Anterior cingulate cortex (tissue), 58 donors: ENCODE data around the gene DLX2.
A peak's percentile ranks its signal among the peaks of the same experiment; 100 is the strongest.
"Not testable (repeated sequence)": the region's sequence is repeated elsewhere in the genome, so short reads cannot be mapped to it uniquely, and the experiment has no call there.

ENCODE experiments used
- DNase-seq, 58 donors: peaks; one replicate each; lab custom pipeline; 2025; lab: John Stamatoyannopoulos, UW

DLX2 gene

DNA sequence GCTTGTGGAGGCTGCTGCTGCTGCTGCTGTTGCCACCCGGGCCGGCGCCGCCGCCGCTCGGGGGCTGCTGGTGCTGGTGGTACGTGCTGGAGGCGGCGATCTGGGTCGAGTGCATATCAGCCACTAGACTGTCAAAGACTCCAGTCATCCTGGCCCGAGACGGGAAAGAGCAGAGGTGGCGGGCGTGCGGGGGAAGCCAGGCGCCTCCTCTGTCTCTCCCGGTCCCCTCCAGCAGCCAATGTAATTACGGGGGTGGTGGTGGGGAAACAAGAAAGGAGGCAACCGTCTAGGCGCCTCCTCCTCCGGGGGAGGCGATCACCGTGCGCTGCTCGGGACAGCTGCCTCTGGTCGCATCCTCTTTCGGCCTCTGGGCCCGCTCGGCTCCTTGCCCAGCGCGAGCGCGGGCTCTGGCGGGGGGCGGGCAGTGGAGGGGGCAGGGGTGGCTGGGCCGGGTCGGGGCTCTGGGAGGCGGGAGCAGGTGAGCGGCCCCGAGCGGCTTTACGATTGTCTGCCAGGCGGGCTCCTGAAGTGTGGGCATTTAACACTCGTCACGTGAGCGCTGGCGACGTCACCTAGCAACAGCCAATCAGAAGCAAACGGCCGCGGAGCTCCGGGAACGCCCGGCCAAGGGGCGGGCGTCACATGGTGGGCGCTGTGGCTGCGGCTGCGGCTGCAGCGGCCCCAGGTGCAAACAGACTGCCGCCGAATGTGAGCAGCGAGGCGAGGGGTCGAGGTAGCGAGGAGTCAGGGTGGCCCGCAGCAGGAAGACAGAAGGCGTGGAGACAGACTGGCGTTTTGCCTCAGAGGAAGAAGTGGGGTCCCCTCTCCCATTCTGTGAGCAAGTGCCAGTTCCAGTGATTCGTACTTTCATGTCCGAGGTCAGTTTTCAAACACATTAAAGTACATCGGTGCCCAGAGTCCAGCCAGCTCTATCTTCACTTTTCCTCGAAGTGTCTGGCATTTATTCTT, at the start of gene DLX2:
Gene DLX2, minus strand, starts transcription at position 510 of the 969 bp plus-strand sequence. Its CDS starts 362 bp downstream, at position 148.
- DNase-seq = peak in 50 of 58 donors; percentile 13 to 86 (median 56)

DNA sequence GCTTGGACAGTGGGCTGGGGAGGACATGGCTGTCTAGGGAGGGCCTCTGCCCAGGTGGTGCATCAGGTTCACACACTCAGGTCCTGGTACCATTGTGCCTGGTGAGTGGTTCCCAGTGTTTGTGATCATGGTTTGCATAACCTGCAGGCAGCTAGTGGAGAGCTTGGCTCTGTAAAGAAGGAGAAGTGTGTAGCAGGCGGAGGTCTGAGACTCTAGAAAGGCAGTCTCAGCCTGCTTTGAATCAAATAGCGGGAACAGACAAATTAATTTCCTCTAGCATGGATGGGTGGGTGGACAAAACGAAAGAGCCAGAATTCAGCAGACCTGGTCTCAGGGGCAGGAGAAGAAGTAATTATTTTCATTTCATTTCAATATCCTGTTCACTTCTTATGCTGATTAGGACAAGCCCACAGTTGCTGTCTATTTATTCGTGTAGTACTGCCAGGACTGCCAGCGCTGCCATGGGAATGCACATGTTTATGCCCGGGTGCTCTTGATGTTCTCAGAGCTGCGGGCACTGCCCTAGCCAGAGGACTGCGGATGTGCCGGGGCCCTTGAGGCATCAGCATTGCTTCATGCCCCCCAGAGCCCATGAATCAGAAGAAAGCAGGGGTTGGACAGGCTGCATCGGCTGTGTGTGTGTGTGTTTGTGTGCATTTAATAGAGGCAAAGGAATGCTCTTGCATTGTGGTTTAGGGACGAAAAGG, 45.4 kb upstream of the DLX2 start:
- peak in 1 of 58 donors; percentile 4 for DNase-seq

DNA sequence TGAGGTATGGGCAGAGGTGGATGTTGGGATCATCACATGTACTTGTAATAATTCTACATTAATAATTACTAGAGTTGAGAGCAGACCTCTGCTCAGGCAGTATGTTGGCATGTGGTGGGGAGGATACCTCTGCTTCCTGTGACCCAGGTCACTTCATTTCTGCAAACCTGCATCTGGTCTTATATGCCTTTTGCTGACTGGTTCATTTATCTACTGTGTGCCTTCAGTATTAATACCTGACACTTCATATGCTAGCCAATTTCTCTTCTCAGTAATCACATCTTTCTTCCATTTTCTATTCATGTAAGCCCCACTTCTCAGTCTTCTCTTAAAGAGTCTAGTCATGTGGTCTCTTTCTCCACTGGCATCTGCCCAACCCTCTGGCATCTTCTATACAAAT, 41.1 kb upstream of the DLX2 start:
- no peak for DNase-seq

DNA sequence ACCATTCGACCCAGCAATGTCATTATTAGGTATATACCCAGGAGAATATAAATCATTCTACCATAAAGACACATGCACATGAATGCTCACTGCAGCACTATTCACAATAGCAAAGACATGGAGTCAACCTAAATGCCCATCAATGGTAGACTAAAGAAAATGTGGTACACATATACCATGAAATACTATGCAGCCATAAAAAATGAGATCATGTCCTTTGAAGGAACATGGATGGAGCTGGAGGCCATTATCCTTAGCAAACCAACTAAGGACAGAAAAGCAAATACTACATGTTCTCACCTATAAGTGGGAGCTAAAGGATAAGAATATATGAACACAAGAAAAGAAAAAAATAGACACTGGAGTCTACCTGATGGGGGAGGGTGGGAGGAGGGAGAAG, 36.0 kb upstream of the DLX2 start:
- not testable (repeated sequence) for DNase-seq

DNA sequence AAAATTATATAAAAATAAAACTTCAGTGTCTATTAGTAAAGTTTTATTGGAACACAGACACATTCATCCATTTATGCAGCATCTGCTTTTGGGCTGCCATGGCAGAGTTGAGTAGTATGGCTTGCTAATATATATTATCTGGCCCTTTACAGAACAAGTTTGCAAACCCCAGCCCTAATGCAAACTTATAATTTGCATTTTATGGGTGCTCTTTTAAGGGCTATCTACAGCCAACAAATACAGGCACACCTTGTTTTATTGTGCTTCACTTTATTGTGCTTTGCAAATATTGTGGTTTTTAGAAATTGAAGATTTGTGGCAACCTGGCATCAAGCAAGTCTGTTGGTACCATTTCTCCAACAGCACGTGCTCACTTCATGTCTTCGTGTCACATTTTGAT, 35.2 kb upstream of the DLX2 start:
- no peak for DNase-seq

DNA sequence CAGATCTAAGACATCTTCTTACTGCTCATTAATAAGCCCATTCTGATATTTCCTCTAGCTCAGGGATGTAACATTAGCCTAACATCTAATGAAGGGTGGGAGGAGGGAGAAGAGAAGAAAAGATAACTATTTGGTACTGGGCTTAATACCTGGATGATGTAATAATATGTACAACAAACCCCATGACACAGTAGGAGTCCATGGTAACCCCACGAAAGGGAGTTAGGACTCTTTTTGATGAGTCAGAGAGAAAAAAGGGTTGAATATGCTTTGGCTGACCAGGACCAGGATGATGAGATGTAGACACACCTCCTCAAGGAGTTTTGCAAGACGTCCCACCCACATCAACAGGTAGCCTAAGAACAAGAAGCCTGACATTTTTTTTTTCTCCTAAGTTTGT, 34.4 kb upstream of the DLX2 start:
- no peak for DNase-seq

DNA sequence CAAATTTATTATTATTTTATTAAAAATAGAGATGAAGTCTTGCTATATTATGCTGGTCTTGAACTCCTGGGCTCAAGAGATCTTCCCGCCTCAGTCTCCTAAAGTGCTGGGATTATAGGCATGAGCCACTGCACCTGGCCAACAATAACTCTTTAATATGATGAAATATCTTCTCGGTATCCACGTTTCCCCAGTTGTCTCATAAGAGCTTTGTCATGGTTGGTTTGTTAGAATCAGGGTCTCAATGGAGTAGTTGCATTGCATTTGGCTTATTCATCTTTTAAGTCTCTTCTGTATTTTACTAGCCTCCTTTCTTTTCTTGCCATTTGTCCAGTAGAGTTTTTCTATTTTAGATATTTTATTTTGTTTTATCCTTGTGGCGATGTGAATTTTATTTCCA, 32.7 kb upstream of the DLX2 start:
- DNase-seq = no peak

DNA sequence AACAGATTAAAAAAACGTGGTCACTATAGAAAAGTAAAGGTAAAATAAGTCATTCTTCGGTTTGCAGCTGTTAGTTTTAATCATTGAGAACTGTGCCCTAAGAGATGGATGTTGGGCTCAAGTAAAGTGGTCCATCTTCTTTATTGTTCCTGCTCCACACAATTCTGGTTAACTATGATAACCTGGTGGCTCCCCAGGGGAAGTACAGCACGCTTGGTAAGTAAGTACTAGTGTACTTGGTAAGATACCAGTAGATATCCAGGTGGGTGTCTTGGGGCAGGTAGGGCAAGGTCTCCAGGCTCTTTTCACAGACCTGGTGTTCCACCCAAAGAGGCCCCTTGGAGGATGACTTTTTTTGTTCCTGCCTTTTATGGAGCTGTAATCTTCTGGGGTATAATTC, 31.6 kb upstream of the DLX2 start:
- no peak for DNase-seq

DNA sequence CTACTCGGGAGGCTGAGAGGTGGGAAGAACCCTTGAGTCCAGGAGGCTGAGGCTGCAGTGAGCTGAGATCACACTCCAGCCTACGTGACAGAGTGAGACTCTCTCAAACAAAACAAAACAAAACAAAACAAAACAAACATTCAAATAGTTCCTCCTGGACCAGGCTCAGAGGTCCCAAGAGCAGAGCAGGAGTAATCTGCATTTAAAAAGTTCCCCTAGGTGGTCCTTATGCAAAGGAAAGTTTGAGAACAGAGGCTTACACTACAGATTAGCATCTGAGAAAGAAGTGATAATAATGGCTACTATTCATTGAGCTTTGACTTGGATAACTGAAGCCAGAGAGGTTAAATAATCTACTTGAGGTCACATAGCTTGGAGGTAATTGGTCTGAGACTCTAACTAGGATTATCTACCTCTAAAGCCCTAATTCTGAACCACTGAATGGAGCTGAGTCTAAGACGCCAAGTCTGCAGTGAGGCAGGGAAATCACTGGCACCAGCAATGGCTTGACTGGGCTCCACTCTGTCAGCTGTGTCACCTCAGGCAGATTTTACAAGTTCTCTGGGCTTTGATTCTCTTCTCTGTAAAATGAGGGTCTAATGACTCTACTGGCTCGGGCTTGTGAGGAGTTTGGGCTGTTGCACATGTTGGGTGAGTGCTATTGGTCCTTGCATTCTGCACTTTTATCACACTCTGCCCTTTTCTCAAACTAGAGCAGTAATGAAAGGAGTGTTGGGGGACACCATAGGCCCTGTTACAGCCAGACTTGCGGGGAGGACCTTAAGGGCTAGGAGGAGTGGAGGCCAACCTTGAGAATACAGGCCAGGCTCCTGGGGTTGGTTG, 29.2 kb upstream of the DLX2 start:
- no peak for DNase-seq

DNA sequence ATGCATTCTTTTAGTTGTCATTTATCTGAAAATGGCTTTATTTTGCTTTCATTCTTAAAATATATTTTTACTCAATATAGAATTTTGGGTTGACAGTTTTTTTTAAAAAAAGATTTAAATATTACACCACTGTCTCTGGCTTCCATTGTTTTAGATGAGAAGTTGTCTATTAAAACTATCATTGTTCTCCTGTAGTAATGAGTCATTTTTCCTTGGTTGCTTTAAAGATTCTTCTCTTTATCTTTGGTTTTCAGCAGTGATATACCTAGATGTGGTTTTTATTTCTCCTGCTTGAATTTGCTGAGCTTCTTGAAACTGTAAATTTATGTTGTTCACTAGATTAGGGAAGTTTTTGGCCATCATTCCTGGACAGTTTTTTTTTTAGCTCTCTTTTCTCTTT, 26.7 kb upstream of the DLX2 start:
- no peak for DNase-seq

DNA sequence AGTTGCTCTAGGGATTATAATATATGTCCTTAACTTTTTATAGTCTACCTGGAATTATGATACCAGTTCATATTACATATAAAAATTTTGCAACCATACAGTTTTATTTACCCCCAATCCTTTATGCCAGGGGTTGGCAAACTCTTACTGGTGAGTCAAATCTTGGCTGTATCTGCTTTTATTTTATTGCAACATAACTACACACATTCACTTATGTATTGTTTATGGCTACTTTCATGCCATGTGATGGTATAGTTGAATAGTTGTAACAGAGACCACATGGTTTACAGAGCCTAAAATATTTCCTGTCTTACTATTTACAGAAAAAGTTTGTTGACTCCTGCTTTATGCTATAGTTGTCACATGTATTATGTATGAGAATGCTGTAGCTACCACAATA, 25.8 kb upstream of the DLX2 start:
- DNase-seq = no peak

DNA sequence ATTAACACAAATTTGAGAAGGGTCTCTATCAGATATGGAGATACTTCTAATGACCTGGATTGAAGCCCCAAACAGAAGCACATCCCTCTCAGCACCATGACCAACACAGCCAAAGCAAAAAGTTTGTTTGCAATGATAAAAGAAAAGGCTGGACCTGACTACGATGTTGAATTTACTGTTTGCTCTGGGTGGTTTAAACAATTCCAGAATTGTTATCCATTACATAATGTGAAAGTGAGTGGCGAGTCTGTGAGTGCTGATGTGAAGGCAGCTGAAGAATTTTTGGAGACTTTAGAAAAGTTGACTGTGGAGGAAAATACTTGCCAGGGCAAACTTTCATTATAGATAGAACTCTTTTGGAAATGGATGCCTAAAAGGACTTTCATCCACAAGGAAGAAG, 17.4 kb upstream of the DLX2 start:
- DNase-seq = no peak

DNA sequence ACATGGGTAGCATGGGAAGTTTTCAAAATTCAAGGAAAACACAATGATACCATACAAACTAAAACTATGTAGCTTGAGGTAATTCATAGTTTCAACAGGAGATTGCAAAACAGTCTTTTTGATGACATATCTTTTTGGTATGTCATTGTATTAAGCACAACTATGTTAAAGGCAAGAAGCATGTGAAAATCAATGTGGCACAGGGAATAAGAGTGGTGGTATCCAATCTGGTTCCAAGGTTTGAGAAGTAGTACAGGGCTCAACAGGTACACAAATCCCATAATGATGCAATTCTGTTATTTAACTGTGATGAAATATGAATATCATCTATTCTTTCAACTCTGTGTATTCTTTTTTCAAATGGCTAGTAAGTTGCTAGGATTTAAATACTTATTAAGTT, 16.4 kb upstream of the DLX2 start:
- no peak for DNase-seq

DNA sequence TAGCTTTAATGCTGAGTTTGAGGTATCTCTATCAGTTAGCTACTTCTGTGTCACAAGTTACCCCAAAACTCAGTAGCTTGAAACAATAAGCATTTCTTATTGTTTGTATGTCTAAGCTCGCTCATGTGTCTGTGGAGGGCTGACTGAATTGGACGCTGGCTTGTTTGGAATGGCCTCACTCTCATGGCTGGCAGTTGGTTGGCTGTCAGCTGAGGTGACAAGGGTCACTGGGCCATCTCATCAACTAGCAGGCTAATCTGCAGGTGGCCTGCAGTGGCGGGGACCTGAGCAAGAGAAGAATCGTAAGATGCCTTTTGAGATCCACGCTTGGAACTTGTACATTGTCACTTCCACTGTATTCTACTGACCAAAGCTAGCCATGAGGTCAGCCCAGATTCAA, 13.4 kb upstream of the DLX2 start:
- DNase-seq = no peak

DNA sequence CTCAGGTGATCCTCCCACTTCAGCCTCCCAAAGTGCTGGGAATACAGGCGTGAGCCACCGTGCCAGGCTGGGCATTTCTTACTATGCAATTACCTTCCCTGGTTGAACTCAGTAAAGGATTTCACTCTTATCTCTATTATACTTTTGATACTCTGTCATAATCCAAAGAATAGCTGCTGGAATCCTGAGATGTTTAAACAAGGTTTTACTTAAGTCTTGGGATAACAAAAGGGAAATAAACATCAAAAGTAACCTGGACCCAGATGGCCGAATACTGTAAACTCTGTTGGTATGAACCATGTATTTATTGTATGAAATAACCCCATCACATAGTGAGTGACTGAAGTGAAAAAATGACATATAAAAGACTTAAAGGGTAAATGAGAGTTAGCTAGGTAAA, 11.9 kb upstream of the DLX2 start:
- DNase-seq = no peak

DNA sequence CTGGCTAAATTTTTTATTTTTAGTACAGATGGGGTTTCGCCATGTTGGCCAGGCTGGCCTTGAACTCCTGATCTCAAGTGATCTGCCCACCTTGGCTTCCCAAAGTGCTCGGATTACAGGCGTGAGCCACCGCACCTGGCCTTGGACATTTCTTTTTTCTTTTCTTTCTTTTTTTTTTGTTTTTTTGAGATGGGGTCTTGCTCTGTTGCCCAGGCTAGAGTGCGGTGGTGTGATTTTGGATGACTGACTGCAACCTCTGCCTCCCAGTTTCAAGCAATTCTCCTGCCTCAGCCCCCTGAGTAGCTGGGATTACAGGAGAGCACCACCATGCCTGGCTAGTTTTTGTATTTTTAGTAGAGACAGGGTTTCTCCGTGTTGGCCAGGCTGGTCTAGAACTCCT, 11.5 kb upstream of the DLX2 start:
- DNase-seq = not testable (repeated sequence)

DNA sequence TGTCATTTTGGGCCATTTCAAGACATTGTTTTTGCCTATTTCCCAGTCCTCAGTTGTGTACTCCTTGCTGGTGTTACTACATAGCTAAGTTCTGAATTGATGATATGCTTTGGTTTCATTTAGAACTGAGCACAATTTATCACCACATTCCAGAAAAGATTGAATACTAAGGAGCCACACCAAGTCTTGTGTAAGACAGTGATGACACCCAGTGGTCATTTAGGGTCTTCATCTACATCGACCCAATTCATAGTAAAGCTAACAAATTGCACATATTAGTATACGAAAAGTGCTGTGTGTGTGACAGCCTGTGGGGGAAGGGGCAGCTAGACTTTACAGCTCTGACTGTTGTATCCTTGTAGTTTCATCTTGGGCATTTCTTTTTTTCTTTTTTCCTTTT, 10.9 kb upstream of the DLX2 start:
- DNase-seq = peak in 1 of 58 donors; percentile 20

DNA sequence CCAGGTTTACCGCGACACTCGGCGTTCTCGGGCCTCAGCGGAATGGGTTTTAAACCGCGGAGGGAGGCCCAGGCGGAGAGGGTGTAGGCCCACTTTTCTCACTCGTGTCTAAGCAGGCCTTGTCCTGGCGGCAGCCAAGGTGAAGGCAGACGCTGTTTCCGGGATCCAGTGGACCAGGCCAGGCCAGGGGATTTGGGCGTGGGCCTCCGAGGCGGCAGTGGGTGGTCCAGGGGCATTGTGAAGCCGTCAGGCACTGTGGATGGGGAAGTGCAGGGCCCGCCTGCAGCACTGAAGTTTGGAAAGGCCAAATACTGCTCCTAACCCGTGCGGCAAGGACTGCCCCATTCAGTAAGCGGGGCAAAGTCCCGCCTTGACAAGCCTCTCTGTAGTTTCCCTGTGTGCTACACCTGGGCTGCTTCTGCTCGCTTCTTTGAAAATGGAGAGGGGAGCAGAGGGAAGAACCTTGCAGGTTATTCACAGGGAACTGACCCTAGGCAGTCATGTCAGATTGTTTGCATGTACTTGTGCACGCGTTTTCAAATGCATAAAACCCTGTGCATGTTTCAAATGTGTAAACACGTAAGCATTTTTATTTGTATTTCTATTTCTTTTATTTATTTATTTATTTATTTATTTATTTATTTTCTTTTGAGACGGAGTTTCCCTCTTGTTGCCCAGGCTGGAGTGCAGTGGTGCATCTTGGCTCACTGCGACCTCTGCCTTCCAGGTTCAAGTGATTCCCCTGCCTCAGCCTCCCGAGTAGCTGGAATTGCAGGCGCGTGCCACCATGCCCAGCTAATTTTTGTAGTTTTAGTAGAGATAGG, 7.5 kb upstream of the DLX2 start:
- no peak for DNase-seq

DNA sequence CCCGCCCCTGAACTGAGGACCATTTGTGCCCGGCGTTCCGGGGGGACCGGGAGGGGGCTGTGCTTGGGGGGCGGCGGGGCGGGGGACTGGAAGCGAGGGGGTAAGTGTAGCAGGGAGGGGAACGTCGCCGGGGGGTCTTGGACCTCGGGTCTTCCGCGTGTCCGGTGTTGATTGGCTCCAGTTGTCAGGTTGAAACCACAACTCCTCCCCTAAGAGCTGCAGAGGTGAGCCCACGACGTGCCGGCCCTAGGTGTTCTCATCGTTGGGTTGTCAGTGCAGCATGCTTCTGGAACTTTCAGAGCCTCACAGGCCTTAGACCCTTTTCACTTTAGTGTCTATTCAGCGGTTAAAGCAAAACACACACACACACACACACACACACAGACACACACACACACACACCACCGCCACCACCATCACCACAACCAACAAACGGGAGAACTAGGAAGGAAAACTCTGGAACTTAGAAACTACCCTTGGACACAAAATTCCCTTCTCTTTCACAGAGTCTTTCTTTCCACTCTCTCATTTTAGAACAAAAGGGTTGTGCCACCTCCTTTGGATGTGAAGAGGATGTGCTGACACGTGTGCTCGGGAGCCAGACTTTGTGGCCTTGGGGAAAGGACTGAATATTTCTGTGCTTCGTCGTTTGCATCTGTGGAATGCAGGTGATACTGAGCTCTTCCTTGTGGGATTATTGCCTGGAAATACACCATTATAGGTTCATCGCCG, 6.7 kb upstream of the DLX2 start:
- DNase-seq = no peak
